ENCODE measurements around the gene TIMM8B.
A peak's percentile ranks its signal among the peaks of the same experiment; 100 is the strongest.
"Not testable (repeated sequence)": the region's sequence is repeated elsewhere in the genome, so short reads cannot be mapped to it uniquely, and the experiment has no call there.

Gene TIMM8B, protein sequence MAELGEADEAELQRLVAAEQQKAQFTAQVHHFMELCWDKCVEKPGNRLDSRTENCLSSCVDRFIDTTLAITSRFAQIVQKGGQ

DNA sequence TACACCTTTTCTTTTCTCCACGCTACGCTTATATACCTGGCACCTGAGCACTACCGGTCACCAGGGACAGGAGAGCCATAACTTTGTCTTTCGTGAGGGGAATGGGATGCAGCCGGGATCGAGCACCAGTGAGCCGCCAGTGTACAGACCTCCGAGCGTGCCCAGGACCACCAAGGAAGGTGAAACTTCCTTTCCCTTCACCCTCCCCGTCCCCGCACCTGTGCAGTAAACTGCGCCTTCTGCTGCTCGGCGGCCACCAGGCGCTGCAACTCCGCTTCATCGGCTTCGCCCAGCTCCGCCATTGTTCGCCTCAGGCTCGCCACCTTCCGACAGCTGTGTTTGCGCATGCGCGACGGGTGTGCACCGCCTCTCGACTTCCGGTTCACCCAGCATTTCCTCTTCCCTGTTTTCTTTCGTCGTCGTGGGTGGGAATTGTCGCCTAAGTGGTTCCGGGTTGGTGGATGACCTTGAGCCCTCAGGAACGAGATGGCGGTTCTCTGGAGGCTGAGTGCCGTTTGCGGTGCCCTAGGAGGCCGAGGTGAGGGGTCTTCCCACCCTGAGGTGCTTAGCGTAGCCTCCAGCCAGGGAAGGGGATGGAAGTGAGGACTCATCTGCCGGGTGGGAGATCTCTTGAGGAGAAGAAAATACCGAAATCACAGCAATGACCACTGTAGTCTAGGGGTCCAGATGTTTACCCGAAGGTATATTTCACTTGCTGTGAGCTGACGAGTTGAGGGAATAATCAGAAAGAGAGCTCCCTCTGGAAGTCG is at the start of gene TIMM8B, which contains the start of gene SDHD:
Gene TIMM8B (minus strand): TSS at position 335 of the 770 bp plus-strand sequence. CDS start 33 bp downstream, at position 302.
Gene SDHD (plus strand): TSS at position 452 of the 770 bp plus-strand sequence. CDS start 35 bp downstream, at position 487.
- DNase-seq (ENCODE audit: low read depth): peak; percentile 91

DNA sequence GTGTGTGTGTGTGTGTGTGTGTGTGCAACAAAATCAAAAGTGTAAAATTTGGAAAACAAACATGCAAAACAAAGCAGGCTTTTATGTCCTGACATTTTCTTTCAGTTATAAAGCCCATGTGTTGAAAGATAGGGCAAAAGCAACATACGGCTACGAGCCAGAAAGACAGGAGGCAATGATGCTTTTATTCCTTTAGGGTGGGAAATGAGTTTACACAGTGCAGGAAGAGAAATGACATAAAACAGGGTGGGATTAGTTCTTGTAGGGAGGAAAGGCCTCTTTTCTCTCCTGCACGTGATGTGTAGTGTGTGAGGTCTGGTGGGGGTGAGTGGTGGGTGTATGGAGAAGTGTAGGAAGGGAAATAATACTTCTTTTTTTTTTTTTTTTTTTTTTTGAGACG is 47.9 kb upstream of the TIMM8B start:
- no peak for DNase-seq (ENCODE audit: low read depth)

DNA sequence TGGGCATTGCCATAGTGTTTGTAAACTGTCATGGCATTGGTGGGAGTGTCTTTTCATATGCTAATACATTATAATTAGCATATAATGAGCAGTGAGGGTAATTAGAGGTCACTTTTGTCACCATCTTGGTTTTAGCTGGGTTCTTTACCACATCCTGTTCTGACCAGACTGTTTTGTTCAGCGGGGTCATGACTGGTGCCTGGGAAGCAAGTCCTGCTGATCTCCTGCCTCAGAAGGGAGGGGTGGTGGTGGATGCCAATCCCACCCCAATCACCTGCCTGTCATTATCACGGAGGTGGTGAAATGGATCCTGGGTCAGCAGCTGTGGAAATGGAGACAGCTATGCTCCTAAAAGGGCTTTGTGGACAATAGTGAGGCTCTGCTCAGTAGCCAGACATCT is 46.2 kb upstream of the TIMM8B start:
- no peak for DNase-seq (ENCODE audit: low read depth)

DNA sequence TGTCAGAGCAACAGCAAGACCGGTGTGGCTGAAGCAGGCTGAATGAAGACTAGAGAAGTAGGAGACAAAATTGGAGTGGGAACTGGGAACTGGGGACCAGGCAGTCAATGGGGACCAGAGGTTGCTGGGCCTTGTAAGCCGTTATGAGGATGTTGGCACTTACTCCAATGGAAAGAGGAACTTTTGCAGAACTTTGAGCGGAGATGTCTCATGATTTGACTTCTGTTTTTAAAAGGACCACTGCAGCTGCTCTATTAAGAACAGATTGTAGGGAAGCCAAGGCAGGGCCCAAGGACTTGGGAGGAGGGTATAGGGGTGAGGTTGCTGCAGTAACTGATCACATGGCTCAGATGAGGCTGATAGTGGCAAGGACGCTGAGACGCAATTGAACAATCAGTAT is 43.1 kb upstream of the TIMM8B start:
- DNase-seq (ENCODE audit: low read depth): no peak

DNA sequence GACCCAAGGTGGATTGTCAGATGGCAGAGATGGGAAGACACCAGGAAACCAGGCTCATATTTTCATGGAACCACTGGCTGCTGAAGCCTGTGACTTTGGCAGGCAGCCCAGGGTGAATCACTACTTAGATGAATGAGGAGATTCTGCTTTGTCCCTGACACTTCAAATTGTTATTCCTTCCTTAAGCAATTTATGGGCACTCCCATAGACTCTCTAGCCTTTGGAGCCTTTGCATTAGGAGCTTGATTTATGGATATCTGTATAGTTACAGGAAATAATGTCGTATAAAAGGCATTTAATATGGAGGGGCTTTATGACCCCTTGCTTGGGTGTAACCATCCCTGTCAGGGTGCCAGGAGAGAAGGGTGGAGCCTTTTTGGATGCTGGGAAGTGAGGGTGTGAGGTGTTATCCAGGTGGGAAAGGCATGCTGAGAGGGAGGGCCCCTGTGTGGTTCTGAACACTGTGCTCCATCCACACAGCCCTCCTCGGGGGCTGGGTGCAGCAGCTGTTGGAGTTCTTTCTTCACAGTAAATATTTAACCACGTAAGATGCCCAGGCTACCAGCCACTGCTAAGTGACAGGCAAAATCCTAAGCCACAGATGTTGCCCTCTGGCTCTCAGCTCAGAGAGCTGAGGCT is 42.0 kb upstream of the TIMM8B start:
- no peak for DNase-seq (ENCODE audit: low read depth)

DNA sequence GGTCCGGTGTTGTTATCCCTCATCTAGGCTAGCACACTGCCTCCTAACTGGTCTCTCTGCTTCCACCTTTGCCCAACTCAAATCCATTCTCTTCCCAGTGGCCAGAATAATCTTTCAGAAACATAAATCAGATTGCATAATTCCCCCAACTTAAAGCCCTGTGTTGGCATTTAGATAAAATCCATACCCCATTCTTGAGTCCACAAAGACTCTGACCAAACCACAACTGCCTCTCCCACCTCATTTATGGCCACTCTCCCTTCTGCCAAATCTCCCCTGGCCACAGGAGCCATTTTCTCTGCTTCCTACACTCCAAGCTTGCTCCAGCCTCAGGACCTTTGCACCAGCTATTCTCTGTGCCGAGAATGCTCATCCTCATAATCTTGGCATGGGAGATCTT is 40.5 kb upstream of the TIMM8B start:
- no peak for DNase-seq (ENCODE audit: low read depth)

DNA sequence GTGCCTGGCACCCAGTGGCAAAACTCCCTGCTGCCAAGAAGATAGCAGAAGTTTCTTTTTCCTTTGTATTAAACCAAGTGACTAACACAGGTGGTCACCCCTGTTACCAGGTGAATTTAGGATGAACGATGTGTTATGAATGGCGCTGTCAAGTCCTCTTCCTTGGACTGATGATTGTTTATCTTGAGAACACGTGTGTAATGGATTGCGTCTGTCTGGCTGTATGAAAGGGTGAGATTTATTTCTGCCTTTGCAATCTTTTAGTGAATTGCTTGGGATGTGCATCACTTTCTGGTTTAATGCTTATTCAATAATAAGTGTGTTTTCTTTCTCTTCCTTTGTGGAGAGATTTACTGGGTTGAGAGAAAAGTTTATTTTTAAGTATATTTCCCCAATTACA is 36.6 kb upstream of the TIMM8B start:
- no peak for DNase-seq (ENCODE audit: low read depth)

DNA sequence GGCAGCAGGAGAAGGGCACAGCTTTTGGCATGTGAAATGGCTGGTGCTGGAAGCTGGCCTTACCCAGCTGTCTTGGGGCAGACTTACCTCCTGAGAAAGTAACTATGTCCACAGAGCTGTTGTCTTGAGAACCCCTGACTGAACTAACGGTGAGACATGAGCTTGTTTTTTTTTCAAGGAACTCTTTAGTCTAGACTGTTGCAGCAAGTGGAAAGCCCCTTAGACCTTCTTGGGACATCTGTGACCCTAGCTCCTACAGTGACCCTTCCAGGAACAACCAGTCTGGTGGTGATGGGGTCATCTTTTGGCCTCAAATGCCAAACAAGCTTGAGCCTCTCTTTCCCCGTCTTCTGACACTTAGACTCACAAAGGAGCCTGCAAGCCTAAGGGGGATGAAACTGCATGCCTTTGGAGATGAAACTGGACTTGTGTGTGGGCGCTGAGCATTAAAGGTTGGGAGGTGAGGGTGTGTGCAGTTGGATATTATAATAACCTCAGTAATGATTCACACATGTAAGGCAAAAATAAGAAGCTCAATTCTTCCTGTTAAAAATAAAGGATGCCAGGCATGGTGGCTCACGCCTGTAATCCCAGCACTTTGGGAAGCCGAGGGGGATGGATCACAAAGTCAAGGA is 35.5 kb upstream of the TIMM8B start:
- DNase-seq (ENCODE audit: low read depth): no peak

DNA sequence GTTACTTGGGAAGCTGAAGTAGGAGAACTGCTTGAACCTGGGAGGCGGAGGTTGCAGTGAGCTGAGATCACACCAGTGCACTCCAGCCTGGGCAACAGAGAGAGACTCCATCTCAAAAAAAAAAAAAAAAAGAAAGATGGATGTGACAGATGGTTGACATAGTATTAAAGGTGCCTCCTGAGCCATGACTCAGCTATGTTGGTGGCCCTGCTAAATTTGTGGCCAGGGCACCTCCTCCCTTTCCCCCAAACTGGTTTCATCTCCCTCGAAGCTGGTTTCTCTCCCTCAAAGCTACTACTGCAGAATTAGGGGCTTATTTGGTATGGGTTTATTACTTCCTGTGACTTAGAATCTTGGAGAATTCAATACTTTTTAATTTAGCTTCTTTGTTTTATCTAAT is 31.6 kb upstream of the TIMM8B start:
- DNase-seq (ENCODE audit: low read depth): no peak

DNA sequence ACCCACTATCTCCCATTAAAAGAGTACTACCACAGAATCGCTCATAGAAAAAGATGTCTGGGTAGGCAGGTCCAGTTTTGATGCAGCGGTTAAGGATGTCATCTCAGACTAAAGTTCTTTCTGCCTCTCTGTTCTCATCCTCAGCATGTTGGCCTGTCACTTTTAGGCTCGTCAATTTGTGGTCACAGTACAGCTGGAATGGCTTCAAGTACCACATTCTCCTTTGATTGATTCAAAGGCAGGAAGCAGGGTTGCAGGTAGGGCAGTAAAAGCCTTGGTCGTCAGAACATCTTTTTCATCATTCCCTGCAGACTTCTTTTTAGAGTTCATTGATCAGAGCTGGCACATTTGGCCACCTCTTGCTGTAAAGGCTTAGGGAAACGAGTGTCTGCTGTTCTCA is 28.8 kb upstream of the TIMM8B start:
- DNase-seq (ENCODE audit: low read depth): no peak

DNA sequence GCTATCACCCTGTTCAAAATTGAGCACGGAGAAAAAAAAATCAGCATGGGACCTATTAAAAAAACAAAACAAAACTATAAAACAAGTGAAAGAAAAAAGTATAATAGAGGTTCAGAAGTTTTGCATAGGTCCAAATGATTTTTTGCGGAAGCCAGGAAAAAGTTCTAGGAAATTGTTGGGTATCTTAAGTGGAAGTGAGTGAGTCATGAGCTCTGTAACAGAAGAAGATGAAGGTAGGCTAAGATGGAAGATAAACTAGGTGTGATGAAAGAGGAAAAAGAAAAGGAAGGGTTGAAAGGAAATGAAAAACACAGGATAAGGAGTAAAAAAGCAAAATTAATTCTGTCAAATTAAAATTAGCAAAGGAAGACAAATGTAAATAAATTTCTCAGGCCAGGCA is 27.9 kb upstream of the TIMM8B start:
- no peak for DNase-seq (ENCODE audit: low read depth)

DNA sequence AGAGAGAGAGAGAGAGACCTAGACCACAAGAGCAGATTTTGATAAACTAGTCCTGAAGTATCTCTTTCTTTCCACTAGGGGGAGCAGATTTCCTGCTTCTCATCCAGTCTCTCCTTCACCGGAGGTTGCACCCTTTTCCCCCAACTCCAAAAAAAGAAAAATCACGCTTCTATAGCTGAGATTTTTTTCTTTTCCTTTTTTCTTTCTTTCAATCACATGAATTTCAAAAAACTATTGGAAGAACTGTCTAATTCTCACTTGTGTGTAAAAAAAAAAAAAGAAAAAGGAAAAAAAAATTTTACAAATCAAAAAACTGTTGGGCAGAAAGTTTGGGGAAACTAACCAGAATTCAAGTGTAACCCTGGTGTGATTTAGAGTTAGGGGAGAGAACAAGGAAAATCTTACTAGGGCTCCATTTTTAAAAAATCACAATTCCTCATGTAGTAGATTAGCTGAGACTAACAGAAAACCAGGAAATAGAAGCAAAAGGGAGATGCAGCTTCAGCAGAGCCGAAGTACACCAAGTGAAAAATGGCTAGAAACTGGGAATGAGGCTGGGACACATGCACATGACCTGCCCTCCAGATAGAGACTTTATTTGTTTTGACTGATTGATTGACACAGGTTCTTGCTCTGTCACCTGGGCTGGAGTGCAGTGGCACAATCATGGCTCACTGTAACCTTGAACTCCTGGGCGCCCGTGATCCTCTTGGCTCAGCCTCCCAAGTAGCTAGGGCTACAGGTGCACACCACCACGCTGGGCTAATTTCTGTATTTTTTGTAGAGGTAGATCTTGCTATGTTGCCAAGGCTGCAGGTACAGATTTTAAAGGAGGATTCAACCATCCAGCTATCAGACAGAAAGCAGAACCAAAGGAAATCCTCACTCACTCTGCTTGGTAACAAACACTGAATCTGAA is 27.2 kb upstream of the TIMM8B start:
- no peak for DNase-seq (ENCODE audit: low read depth)

DNA sequence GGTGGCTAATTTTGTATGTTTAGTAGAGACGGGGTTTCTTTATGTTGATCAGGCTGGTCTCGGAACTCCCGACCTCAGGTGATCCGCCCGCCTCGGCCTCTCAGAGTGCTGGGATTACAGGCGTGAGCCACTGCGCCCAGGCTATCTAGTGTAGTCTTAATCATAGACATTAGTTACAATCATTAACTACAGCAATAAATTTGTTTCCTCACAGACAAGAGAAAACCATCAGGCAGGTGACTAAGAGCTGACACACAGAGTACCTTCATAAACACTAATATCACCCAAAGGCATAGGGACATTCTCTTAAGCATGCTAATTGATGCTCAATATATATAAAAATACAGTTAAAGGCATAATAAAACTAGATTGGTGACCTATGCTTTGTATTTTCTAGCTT is 19.5 kb upstream of the TIMM8B start:
- DNase-seq (ENCODE audit: low read depth): no peak

DNA sequence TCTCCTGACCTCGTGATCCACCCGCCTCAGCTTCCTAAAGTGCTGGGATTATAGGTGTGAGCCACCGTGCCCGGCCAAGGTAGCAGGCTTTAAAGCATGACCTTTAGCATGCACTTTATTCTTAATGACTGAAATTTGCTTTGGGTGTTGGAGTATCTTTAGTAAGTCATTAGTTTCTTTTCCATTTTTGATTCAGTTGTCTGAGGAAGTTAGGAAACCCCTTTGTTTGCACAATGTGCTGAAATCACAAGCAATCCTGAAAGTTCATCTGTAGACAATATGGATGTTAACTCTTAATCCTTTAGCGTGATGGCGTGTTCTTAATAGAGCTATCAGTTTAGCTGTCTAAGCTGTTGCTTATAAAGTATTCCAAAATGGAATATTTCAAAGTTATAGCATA is 16.9 kb upstream of the TIMM8B start:
- DNase-seq (ENCODE audit: low read depth): no peak

DNA sequence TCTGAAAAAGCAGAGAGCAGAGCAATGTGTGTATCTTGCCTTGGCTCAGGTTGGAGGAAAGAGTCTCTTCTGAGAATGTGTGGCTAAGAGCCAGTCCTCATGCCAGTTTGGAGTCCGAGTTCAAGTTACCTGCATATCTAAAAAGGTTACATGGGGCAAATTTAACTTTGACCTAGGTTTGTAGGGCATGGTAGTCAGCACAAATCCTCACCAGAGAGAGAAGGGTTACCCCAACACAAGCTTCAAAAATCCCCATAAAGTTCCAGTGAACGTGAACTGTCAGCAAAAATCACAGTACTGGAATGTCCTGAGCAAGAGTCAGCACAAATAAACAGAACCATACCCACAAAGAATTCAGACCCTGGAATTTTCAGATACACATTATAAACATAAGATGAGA is 13.9 kb upstream of the TIMM8B start:
- no peak for DNase-seq (ENCODE audit: low read depth)

DNA sequence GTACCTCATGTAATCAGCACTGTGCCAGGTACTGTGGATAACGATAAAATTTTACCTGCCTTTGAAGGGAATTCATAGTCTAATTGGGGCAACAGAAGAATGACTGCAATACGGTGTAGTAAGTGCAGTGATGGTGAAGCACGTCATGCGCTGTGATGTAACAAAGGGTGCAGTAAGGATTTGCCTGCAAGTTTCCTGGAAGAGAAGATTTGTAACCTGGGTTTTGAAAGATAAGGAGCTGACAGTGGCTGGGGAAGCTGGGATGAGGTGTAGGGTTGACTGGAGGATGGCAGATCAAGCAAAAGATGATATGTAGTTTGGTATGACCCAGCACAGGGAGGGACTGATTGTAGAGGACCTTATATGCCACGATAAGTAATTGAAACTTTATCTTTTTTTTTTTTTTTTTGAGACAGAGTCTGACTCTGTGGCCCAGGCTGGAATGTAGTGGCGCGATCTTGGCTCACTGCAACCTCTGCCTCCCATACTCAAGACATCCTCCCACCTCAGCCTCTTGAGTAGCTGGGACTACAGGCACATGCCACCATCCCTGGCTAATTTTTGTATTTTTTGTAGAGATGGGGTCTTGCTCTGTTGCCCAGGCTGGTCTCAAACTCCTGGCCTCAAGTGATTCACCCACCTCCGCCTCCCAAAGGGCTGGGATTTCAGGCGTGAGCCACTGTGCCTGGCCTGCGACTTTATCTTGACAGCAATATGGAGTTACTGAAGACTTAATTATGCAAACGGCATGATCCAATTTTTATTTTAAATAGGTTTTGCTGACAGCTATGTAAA is 11.4 kb upstream of the TIMM8B start:
- DNase-seq (ENCODE audit: low read depth): no peak

DNA sequence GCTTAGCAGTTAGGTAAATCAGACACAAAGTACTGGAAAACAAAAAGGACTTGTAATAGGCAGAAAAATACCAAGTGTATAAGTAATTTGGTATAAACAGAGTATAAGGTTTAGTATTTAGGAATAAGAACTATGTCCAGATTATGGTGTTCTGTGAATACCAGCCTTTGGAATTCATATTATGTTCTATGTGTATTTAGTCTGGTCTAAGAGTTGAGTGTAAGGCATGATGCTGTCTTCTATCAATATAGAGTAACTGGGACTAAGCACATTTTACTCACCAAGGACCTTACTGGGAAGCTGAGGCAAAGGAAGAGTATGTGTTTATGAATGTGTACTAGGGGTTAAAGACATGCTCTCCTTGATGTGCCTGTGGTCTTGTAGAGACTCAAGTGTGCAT is 9.6 kb upstream of the TIMM8B start:
- no peak for DNase-seq (ENCODE audit: low read depth)

DNA sequence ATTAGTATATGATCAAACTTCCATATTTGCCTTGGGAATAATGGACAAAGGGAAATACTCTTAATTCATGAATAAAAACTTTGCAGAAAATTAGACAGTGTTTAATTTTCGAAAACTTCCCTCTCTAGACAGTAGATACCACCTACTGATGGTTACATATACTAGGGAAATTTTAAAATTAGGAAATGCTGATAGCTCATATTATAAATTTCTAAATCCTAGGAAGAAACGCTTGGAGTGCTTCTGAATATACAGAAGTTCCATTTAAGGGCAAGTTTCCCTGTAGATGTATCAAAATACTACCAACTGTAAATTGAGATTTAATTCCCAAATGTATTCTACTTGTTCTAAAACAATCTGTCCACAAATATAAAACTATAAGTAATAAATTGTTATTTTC is 8.7 kb upstream of the TIMM8B start:
- not testable (repeated sequence) for DNase-seq (ENCODE audit: low read depth)

DNA sequence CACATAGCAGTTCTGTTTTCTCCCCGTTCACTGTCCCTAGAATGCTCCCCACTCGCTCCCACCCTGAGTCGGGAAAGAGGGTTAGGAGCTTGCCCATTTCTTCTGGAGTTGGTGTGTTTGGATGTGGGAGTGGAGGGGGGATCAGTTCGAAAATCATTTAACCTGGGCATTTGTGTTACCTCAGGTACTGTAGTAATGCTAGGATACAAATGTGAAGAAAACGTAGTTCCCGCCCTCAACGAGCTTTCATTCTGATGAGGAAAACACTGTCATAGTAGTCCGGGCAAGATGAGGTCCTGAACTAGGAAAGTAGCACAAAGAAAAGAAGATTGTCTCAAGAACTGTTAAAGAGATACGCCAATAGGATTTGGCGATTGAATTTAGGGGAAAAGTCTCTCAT is 656 bp upstream of the TIMM8B start:
- DNase-seq (ENCODE audit: low read depth): no peak

DNA sequence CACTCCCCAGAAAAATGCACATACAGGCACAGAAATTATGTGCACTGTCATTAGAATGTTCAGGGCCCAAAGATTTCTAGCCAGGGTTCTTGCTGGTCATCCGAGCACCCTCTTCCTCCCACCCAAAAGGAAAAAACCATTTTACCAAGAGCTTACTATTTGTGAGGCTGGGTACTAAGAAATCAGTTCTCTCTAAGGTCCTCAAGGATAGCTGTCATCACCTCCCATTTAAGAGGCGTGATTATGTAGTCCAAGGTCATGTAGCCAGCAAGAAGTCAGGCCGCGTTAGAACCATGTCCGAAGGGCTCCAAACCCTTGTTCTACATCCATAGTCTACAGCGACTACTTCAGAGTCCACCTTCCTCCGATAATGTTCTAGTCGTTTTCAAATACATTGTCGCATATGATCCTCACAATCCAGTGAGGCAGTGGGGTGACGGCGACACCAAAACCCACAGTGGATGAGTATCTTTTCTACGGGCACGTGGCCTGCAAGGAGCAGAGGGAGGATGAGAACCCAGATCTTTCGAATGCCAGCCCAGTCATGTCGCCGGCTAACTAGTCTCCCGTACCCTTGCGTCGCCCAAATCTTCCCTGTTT is 634 bp downstream of the TIMM8B start:
- DNase-seq (ENCODE audit: low read depth): peak; percentile 9

DNA sequence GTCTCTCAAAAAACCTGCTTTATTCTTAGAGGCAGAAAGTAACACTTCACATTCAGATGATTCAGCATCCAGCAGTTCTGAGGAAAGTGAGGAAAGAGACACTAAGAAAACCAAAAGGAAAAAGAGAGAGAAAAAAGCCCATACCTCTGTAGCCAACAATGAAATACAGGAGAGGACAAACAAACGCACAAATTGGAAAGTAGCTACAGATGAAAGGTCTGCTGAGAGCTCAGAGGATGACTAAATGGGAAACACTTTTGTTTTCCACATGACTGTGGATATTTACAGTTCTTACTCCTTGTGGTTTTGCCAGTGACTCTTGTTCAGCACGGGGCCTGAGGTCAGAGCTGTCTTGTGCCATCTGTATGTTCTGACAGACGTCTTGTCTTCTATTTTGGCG is 3.8 kb downstream of the TIMM8B start:
- DNase-seq (ENCODE audit: low read depth): no peak
